Suprapubic skin (tissue), 3 donors: ENCODE measurements around the gene MAST1.

ENCODE experiments used
- CTCF ChIP-seq, 2 donors: fragments of 200-600 bp in 1 of 2; fragments of 450-650 bp in 1 of 2; sonication (generic) in 1 of 2; IDR thresholded peaks; one replicate each; pipeline ENCODE4 v1.5.1; 2016 to 2019; ENCODE audit warnings: antibody characterized with exemption in 2 of 2, mild to moderate bottlenecking in 1 of 2, moderate library complexity in 1 of 2
- EP300 ChIP-seq: sonication (generic); formaldehyde crosslinking; IDR thresholded peaks from one replicate; pipeline ENCODE4 v1.6.1; 2017; ENCODE audit warnings: antibody characterized with exemption

GRCh38 chr19:12837225-12837624 is 1.1 kb upstream of the MAST1 start:
- TF ChIP-seq EP300 (no peak), CTCF (IDR thresholded peaks at IDR 0.05) (no peak)
